Memory B cell (primary cell): ENCODE measurements around the gene GFRA1.

ENCODE experiments used
- ATAC-seq: fragments of 150-1000 bp; cut with Tn5 transposase; 2 replicates; pipeline ENCODE4 v1.10.0; 2021; ENCODE audit warnings: low read depth, mild to moderate bottlenecking, moderate library complexity
- DNase-seq, 2 donors: peaks; one replicate each; pipeline ENCODE4 v3.0.0; 2022; ENCODE audit warnings: low spot score in 2 of 2
- H3K27ac Mint-ChIP-seq: one replicate; pipeline ENCODE4 v1.8.0; 2022; ENCODE audit warnings: mild to moderate bottlenecking, moderate library complexity, mixed read lengths
- H3K27me3 Mint-ChIP-seq: one replicate; pipeline ENCODE4 v1.8.0; 2022; ENCODE audit warnings: mixed read lengths
- H3K36me3 Mint-ChIP-seq: one replicate; pipeline ENCODE4 v1.8.0; 2022; ENCODE audit warnings: mild to moderate bottlenecking, mixed read lengths
- H3K4me1 Mint-ChIP-seq: one replicate; pipeline ENCODE4 v1.8.0; 2022; ENCODE audit warnings: mixed read lengths
- H3K4me3 Mint-ChIP-seq: one replicate; pipeline ENCODE4 v1.8.0; 2022; ENCODE audit warnings: mild to moderate bottlenecking, moderate library complexity, mixed read lengths
- H3K9me3 Mint-ChIP-seq: one replicate; pipeline ENCODE4 v1.8.0; 2022; ENCODE audit warnings: mixed read lengths

GFRA1 gene

GRCh38 chr10:116103668-116104067 is 169.3 kb downstream of the GFRA1 start:
- Mint-ChIP-seq H3K27me3 (no peaks in the 10 kb centered on the region), H3K9me3 (peaks cover 5% of the 10 kb centered on the region), H3K4me3 (no peak overlapping the region), H3K36me3 (no peaks in the 10 kb centered on the region), H3K27ac (no peak overlapping the region), H3K4me1 (no peaks in the 10 kb centered on the region)
- DNase-seq (no peak), ATAC-seq (no peak)

GRCh38 chr10:116101616-116102315 is 171.2 kb downstream of the GFRA1 start:
- Mint-ChIP-seq H3K9me3 (peaks cover 5% of the 10 kb centered on the region), H3K27ac (no peak overlapping the region), H3K36me3 (no peaks in the 10 kb centered on the region), H3K4me3 (no peak overlapping the region), H3K4me1 (no peaks in the 10 kb centered on the region), H3K27me3 (no peaks in the 10 kb centered on the region)
- DNase-seq (no peak), ATAC-seq (no peak)

GRCh38 chr10:116100984-116101383 is 172.0 kb downstream of the GFRA1 start:
- no peak for DNase-seq
- H3K9me3 Mint-ChIP-seq, result peaks cover 7% of the 10 kb centered on the region
- no peak overlapping the region for H3K4me3 Mint-ChIP-seq
- no peaks in the 10 kb centered on the region for H3K27me3 Mint-ChIP-seq
- no peak for ATAC-seq
- H3K4me1 Mint-ChIP-seq, result no peaks in the 10 kb centered on the region
- H3K36me3 Mint-ChIP-seq, result no peaks in the 10 kb centered on the region
- no peak overlapping the region for H3K27ac Mint-ChIP-seq

DNA sequence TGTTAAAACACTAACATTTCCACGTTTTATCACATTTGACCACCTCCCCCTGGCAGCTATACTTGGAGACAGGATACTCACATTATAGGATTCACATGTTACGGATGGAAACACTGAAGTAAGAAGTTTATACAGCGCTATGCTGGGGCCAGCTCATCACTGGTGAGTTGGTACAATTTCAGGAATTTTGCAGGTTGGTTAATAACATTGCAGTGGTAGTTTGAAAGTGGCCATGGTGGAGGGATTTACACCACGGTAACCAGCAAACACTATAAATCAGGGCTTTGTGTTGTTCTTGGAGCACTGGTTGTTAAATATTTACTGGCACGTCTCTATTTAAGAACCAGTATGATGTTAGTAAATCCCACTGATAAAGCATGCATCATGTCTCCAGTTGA is 174.0 kb downstream of the GFRA1 start:
- no peaks in the 10 kb centered on the region for H3K36me3 Mint-ChIP-seq
- no peak overlapping the region for H3K27ac Mint-ChIP-seq
- no peaks in the 10 kb centered on the region for H3K27me3 Mint-ChIP-seq
- ATAC-seq (no peak), DNase-seq (no peak)
- H3K4me1 Mint-ChIP-seq, result no peaks in the 10 kb centered on the region
- H3K4me3 Mint-ChIP-seq, result no peak overlapping the region
- peaks cover 7% of the 10 kb centered on the region for H3K9me3 Mint-ChIP-seq

- Mint-ChIP-seq H3K36me3 (no peaks in the 10 kb centered on the region), H3K27ac (no peak overlapping the region), H3K9me3 (peaks cover 7% of the 10 kb centered on the region), H3K27me3 (no peaks in the 10 kb centered on the region), H3K4me3 (no peak overlapping the region), H3K4me1 (no peaks in the 10 kb centered on the region)
- ATAC-seq (no peak), DNase-seq (no peak)
These were observed 174.5 kb downstream of the GFRA1 start for GRCh38 chr10:116098411-116099022.

GRCh38 chr10:116097239-116097784 is 175.7 kb downstream of the GFRA1 start:
- no peak for ATAC-seq
- Mint-ChIP-seq H3K27ac (no peak overlapping the region), H3K4me3 (no peak overlapping the region), H3K27me3 (no peaks in the 10 kb centered on the region), H3K4me1 (no peaks in the 10 kb centered on the region), H3K9me3 (peaks cover 6% of the 10 kb centered on the region), H3K36me3 (no peaks in the 10 kb centered on the region)
- DNase-seq, result no peak

- Mint-ChIP-seq H3K27me3 (no peaks in the 10 kb centered on the region), H3K36me3 (no peaks in the 10 kb centered on the region), H3K4me3 (no peak overlapping the region), H3K27ac (no peak overlapping the region), H3K9me3 (peaks cover 3% of the 10 kb centered on the region), H3K4me1 (no peaks in the 10 kb centered on the region)
- no peak for ATAC-seq
- no peak for DNase-seq
These were observed 176.5 kb downstream of the GFRA1 start for GRCh38 chr10:116096526-116096925.

GRCh38 chr10:116094356-116094755 is 178.7 kb downstream of the GFRA1 start:
- Mint-ChIP-seq H3K27me3 (no peaks in the 10 kb centered on the region), H3K27ac (no peak overlapping the region), H3K9me3 (peaks cover 2% of the 10 kb centered on the region), H3K4me3 (no peak overlapping the region), H3K4me1 (no peaks in the 10 kb centered on the region), H3K36me3 (no peaks in the 10 kb centered on the region)
- DNase-seq, result no peak
- ATAC-seq, result no peak

GRCh38 chr10:116093031-116093430 is 180.0 kb downstream of the GFRA1 start:
- H3K27ac Mint-ChIP-seq, result no peak overlapping the region
- DNase-seq (no peak), ATAC-seq (no peak)
- H3K36me3 Mint-ChIP-seq, result no peaks in the 10 kb centered on the region
- H3K27me3 Mint-ChIP-seq, result no peaks in the 10 kb centered on the region
- H3K9me3 Mint-ChIP-seq, result peaks cover 2% of the 10 kb centered on the region
- H3K4me1 Mint-ChIP-seq, result no peaks in the 10 kb centered on the region
- H3K4me3 Mint-ChIP-seq, result no peak overlapping the region

- Mint-ChIP-seq H3K4me3 (no peak overlapping the region), H3K27me3 (peaks cover 3% of the 10 kb centered on the region), H3K27ac (no peak overlapping the region), H3K36me3 (no peaks in the 10 kb centered on the region), H3K4me1 (no peaks in the 10 kb centered on the region), H3K9me3 (no peaks in the 10 kb centered on the region)
- DNase-seq, result no peak
- no peak for ATAC-seq
These were observed 184.0 kb downstream of the GFRA1 start for GRCh38 chr10:116088985-116089384.

DNA sequence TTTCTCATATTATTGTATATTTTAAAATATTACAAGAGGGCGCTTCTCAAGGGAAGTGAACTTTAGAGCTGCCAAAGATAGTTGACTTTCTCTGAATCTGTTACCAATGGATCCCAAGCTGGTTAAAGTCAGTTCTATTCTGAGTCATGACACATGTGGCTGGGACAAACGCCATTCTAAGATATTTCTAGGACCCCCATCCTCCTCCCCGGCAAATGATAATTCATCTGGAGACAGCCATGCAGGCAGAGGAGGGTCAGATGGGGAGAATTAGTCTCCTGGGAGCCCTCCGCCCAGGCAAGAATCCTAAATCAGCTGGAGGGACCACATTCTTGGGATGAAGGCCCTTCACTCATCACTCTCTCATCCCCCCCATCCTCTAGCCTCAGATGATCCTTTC is 187.7 kb downstream of the GFRA1 start:
- no peak for ATAC-seq
- no peak overlapping the region for H3K27ac Mint-ChIP-seq
- H3K27me3 Mint-ChIP-seq, result peaks cover 3% of the 10 kb centered on the region
- DNase-seq, result no peak
- no peaks in the 10 kb centered on the region for H3K4me1 Mint-ChIP-seq
- H3K4me3 Mint-ChIP-seq, result no peak overlapping the region
- H3K9me3 Mint-ChIP-seq, result no peaks in the 10 kb centered on the region
- no peaks in the 10 kb centered on the region for H3K36me3 Mint-ChIP-seq

GRCh38 chr10:116084161-116084560 is 188.8 kb downstream of the GFRA1 start:
- Mint-ChIP-seq H3K9me3 (no peaks in the 10 kb centered on the region), H3K4me3 (no peak overlapping the region), H3K27me3 (peaks cover 3% of the 10 kb centered on the region), H3K36me3 (no peaks in the 10 kb centered on the region), H3K27ac (no peak overlapping the region), H3K4me1 (no peaks in the 10 kb centered on the region)
- DNase-seq, result no peak
- ATAC-seq, result no peak

DNA sequence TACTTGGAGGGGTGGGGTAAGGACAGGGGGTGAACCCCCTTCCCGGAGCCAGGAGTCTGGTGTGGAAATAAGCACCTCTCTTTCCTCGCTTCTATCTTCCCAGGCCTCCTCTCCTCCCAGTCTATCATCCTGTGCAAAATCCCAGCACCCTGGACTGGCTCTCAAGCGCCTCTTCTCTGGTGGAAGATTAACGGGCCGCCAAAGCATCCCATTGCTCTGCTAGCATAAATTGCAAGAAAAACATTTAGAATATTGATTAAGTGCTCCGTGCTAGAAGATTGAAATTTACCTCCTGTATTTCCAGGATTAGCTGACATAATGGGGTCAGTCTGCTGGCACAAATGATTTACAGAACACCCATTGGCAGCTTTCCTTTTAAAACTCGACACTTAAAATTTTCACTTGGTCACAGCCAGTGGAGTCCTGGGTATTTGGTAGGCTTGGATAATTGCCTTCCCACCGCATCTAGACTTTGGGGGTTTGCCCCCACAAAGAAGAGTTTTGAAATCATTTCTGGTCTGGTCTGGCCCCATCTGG is 189.7 kb downstream of the GFRA1 start:
- Mint-ChIP-seq H3K4me1 (no peaks in the 10 kb centered on the region), H3K4me3 (no peak overlapping the region), H3K27ac (no peak overlapping the region), H3K27me3 (peaks cover 3% of the 10 kb centered on the region), H3K36me3 (no peaks in the 10 kb centered on the region), H3K9me3 (no peaks in the 10 kb centered on the region)
- DNase-seq (no peak), ATAC-seq (no peak)

GRCh38 chr10:116082762-116083161 is 190.2 kb downstream of the GFRA1 start:
- no peaks in the 10 kb centered on the region for H3K4me1 Mint-ChIP-seq
- ATAC-seq, result no peak
- H3K9me3 Mint-ChIP-seq, result no peaks in the 10 kb centered on the region
- DNase-seq, result no peak
- H3K27me3 Mint-ChIP-seq, result peaks cover 3% of the 10 kb centered on the region
- no peaks in the 10 kb centered on the region for H3K36me3 Mint-ChIP-seq
- H3K4me3 Mint-ChIP-seq, result no peak overlapping the region
- no peak overlapping the region for H3K27ac Mint-ChIP-seq
